Measurements from ENCODE around the gene GRID1. TPM values are rescaled to one million over a fixed set of nuclear protein-coding genes. Genes with fewer than 3 reads are reported as not detected.

GRID1 gene
- total and polyA plus RNA-seq, 10 donors = 0.06 to 0.42 (median 0.15) TPM; not detected in 4

DNA sequence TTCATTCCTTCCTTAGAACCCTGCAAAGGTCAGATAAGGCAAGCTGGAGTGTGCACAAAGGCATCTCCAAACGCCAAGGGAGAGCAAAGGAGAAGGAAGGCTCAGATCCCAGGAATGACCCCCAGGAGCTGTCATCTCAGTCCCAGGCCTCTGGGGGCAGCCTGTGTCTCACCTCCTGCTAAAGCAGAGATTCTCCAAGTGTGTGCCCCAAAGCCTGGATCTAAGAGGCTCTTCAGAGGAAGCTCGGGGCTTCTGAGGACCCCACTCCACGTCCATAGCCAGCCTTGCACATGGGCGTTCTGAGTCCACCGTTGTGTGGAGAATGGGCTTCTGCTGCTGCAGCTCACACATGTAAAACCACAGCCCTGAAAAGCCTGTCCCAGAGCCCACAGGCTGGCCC is 5.1 kb upstream of the GRID1 start:
- intact Hi-C loops (cut with DNase I; ENCODE audit: low total_unique reads) = loop anchor here (10.0 kb wide), 1 partner anchor 587 kb away; no protein-coding TSS in a partner anchor
- DNase-seq = peak; percentile 38
- Histone ChIP-seq H3K4me1 (peaks cover 7 to 14% (median 12%) of the 10 kb centered on the region in 6 donors), H3K27ac (no peak overlapping the region), H3K9me3 (no peaks in the 10 kb centered on the region), H3K36me3 (no peaks in the 10 kb centered on the region), H3K27me3 (replicated peaks in 1 of 7) (peaks cover 7 to 80% (median 28%) of the 10 kb centered on the region in 7 donors), H3K4me3 (no peak overlapping the region)
- WGBS, 5 donors = 74 to 83% (median 78%) methylated on average over 3 to 5 of the region's 5 CpGs
- TF ChIP-seq, protein P1, sequence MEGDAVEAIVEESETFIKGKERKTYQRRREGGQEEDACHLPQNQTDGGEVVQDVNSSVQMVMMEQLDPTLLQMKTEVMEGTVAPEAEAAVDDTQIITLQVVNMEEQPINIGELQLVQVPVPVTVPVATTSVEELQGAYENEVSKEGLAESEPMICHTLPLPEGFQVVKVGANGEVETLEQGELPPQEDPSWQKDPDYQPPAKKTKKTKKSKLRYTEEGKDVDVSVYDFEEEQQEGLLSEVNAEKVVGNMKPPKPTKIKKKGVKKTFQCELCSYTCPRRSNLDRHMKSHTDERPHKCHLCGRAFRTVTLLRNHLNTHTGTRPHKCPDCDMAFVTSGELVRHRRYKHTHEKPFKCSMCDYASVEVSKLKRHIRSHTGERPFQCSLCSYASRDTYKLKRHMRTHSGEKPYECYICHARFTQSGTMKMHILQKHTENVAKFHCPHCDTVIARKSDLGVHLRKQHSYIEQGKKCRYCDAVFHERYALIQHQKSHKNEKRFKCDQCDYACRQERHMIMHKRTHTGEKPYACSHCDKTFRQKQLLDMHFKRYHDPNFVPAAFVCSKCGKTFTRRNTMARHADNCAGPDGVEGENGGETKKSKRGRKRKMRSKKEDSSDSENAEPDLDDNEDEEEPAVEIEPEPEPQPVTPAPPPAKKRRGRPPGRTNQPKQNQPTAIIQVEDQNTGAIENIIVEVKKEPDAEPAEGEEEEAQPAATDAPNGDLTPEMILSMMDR (IDR thresholded peaks at IDR 0.05 in 8 of 11, conservative IDR thresholded peaks at IDR 0.05 in 3 of 11) = no peak
- TF ChIP-seq POLR2A (IDR thresholded peaks at IDR 0.05) (no peak), POLR2AphosphoS5 (IDR thresholded peaks at IDR 0.05) (no peak)

DNA sequence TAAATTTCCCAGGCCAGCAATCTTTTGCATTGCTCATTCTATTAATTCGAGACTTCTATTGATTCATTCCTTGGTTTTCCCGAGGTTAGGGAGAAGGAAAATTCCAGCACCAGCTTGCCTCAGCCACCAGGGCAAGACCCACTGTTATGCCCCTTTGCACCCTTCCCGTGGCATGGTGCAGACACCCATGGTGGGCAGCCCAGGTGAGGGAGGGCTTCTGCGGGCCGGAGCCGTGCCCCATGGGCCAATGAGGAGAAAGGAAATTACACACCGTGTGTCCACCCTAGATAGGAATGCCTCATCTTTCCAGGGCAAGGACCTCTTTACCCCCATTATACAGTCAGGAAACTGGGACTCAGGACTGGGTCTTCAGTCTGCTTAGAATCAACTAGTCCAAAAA is 4.5 kb upstream of the GRID1 start:
- peaks cover 7 to 17% (median 15%) of the 10 kb centered on the region in 6 donors for H3K4me1 ChIP-seq
- H3K36me3 ChIP-seq = no peaks in the 10 kb centered on the region
- H3K4me3 ChIP-seq = no peak overlapping the region
- intact Hi-C loops (cut with DNase I; ENCODE audit: low total_unique reads) = loop anchor here (10.0 kb wide), 1 partner anchor 586 kb away; no protein-coding TSS in a partner anchor
- no peaks in the 10 kb centered on the region for H3K9me3 ChIP-seq
- no peak overlapping the region for H3K27ac ChIP-seq
- WGBS, 5 donors = 81 to 87% (median 84%) methylated on average over 7 of the region's 7 CpGs
- H3K27me3 ChIP-seq (replicated peaks in 1 of 7) = peaks cover 7 to 80% (median 31%) of the 10 kb centered on the region in 7 donors
- peak; percentile 39 for DNase-seq
- TF ChIP-seq POLR2AphosphoS5 (IDR thresholded peaks at IDR 0.05) (no peak), POLR2A (IDR thresholded peaks at IDR 0.05) (no peak)
- TF ChIP-seq, protein P1 (IDR thresholded peaks at IDR 0.05 in 8 of 11, conservative IDR thresholded peaks at IDR 0.05 in 3 of 11) = no peak

DNA sequence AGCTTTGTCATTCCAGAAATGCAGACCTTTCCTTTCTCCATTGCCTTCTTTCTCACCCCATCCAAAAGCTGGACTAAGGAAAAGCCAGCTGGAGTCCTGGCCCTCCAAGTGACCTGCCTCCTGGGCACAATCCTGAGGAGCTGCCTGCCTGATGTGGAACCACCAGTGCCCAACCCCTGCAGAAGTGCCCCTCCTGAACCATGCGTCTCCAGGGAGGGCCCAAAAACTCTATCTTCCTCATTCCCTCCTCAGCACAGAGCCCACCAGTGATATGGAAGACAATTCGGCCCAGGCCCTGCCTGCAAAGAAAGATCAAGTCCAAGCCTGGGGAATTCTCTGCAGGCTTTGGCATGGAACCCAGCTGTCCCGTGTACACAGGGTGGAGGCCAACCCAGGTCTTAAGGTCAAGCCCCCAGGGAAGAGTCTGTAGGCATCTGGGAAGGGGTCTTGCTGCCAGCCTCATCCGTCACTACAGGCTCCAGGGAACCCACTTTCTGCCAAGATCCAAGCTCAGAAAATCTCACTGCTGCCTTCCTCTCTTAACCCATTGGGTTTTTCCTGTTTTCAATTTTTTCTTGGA is 3.5 kb upstream of the GRID1 start:
- Histone ChIP-seq H3K27ac (no peak overlapping the region), H3K27me3 (replicated peaks in 1 of 7) (peaks cover 7 to 90% (median 41%) of the 10 kb centered on the region in 7 donors), H3K9me3 (no peaks in the 10 kb centered on the region), H3K36me3 (no peaks in the 10 kb centered on the region), H3K4me1 (peaks cover 10 to 27% (median 25%) of the 10 kb centered on the region in 6 donors), H3K4me3 (no peak overlapping the region)
- TF ChIP-seq POLR2AphosphoS5 (IDR thresholded peaks at IDR 0.05) = no peak
- TF ChIP-seq, protein P1 (IDR thresholded peaks at IDR 0.05 in 8 of 11, conservative IDR thresholded peaks at IDR 0.05 in 3 of 11) = no peak
- no peak for TF ChIP-seq POLR2A (IDR thresholded peaks at IDR 0.05)
- WGBS, 5 donors = 71 to 91% (median 81%) methylated on average over 4 of the region's 4 CpGs
- peak; percentile 61 for DNase-seq
- intact Hi-C loops (cut with DNase I; ENCODE audit: low total_unique reads) = loop anchor here (10.0 kb wide), 1 partner anchor 585 kb away; no protein-coding TSS in a partner anchor

DNA sequence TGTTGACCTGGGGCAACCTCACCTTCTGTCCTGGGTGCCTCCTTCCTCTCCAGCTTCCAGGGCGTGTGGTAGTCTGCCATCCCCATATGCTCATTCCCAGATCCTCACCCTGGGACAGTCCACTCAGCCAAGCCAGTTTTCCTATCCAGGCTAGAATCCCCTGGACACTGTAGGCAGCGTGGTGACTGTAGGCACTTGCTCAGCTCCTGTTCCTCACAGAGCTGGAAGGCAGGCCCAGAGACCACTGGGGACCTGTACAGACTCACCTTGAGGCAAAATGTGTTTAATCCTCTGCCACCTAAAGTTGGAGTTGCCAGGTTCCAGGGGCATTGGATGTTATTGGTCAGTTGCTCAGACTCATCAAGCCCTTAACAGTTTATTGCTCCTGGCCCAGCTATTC is 2.4 kb upstream of the GRID1 start:
- intact Hi-C loops (cut with DNase I; ENCODE audit: low total_unique reads) = no loop called here

More for the DNA sequence above, 2.4 kb upstream of the GRID1 start:
- Histone ChIP-seq H3K27me3 (replicated peaks in 1 of 7) (peaks cover 7 to 100% (median 52%) of the 10 kb centered on the region in 7 donors), H3K4me3 (no peak overlapping the region), H3K9me3 (no peaks in the 10 kb centered on the region), H3K36me3 (no peaks in the 10 kb centered on the region), H3K4me1 (peaks cover 10 to 38% (median 35%) of the 10 kb centered on the region in 6 donors), H3K27ac (no peak overlapping the region)
- TF ChIP-seq POLR2A (IDR thresholded peaks at IDR 0.05) (no peak), POLR2AphosphoS5 (IDR thresholded peaks at IDR 0.05) (no peak)
- TF ChIP-seq, protein P1 (IDR thresholded peaks at IDR 0.05 in 8 of 11, conservative IDR thresholded peaks at IDR 0.05 in 3 of 11) = no peak
- 76 to 94% (median 83%) methylated on average over 2 of the region's 2 CpGs for WGBS, 5 donors
- peak; percentile 49 for DNase-seq
